Non-pigmented ciliary epithelial cell (primary cell): ENCODE measurements around the gene HFM1.
"Not testable (repeated sequence)": the region's sequence is repeated elsewhere in the genome, so short reads cannot be mapped to it uniquely, and the experiment has no call there.

ENCODE experiments used
- DNase-seq: peaks from one replicate; pipeline ENCODE4 v3.0.0-alpha.2; 2010; ENCODE audit warnings: low read depth

Gene HFM1

DNA sequence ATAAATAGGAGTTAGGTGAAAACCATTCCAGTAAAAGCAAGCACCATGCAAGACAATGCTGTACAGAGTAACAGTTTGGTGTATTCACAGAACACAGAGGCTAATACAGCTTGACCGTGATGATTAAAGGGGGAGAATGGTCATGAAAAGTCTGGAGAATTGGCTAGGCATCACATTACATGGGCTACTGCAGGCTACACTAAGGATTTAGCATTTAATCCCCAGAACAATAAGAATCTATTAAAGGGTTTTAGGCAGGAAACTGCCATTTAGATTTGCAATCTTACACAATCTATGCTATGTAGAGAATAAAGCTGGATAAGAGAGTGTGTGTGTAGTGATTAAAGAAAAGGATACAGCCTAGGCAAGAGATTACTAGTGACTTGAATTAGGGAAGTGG, 30.6 kb downstream of the HFM1 start:
- DNase-seq: no peak

- DNase-seq: not testable (repeated sequence)
Measured at GRCh38 chr1:91372230-91372629, 32.4 kb downstream of the HFM1 start.

GRCh38 chr1:91349524-91349923, 55.1 kb downstream of the HFM1 start:
- no peak for DNase-seq

GRCh38 chr1:91346824-91347223, 57.8 kb downstream of the HFM1 start:
- DNase-seq: no peak

DNA sequence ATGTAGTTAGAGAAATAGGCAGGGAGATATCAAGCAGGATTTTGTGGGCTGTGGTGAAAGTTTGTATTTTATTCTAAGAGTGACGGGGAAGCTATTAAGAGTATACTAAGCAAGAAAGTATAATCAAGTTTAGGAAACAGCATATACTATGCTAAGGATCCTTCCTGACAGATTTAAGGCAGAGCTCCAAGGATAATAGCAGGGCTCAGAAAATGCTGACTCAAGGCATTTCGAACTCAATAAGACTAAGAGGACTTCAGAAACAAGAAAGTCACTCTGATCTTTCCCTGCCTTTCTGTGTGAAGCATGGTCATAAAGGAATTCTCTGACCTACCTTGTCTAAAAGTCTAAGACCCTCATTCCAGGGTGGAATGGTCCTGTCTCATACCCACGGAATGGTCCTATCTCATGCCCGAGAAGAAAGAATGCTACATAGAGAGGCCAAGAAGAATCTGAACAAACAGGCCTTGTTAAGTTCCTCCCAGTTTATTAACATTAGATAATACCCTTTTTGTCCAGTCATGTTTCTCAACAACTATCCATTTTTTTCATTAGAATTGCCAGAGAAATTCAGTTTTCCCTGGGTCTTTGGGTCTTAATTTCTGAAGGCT, 59.1 kb downstream of the HFM1 start:
- DNase-seq: no peak

DNA sequence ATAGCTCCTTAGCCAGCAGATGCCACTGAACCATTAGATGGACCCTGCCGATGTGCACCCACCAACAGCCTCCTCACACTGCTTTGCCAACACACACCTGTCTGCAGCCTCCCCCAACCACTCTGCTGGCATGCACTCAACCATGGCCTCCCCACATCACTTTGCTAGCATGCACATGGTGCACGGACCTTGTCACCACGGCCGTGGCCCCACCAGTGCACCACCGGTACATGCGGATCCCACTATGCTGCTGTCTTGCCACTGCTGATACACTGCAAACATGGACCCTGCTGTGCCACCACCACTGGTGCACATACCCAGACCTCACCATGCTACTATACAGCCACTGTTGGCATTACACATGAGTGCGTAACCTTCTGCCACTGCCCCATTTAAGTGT, 66.1 kb downstream of the HFM1 start:
- no peak for DNase-seq

- no peak for DNase-seq
Measured at GRCh38 chr1:91335603-91336002, 69.0 kb downstream of the HFM1 start.

DNA sequence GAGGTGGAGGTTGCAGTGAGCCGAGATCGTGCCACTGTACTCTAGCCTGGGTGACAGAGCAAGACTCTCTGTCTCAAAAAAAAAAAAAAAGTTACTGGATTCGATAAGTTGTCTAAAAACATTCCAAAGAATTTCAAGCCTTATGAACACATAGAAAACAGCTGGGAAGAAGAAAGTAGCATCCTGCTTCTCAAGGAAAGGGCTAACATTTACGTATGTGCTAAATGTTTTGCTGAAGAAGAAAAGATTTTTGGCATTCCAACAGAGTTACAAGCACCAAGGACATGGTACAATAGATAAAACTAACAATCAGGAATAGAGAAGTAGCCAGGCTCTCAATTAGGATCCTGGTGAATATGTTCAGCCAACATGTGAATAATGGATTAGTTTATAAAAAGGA, 69.8 kb downstream of the HFM1 start:
- DNase-seq: no peak

- DNase-seq: no peak
Measured at GRCh38 chr1:91325456-91325855, 79.2 kb downstream of the HFM1 start.

- no peak for DNase-seq
Measured at GRCh38 chr1:91314643-91315042, 90.0 kb downstream of the HFM1 start.

DNA sequence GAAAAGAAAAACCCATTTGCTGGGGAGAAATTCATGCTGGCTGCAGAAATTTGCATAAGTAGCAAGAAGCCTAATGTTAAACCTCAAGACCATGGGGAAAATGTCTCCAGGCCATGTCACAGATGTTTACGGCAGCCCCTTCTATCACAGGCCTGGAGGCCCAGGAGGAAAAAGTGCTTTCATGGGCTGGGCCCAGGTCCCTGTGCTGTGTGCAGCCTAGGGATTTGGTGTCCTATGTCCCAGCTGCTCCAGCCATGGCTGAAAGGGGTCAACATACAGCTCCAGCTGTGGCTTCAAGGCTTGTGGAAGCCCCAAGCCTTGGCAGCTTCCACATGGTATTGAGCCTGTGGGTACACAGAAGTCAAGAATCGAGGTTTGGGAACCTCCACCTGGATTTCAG, 93.0 kb downstream of the HFM1 start:
- no peak for DNase-seq

DNA sequence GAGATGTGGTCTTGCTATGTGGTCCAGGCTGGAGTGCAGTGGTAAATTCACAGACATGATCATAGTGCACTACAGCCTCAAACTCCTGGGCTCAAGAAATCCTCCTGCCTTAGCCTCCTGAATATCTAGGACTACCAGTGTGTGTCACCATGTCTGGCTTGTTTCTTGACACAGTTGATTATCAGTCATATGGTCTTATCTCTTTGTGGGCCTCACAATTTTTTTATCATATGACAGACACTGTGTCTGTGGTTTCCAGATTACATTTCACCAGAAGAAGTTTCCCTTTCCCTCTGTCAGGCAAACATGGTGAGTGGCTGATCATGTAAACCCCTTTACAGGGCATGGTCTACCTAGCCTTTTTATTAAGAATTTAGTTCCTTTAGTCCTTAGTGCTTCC, 96.1 kb downstream of the HFM1 start:
- DNase-seq: no peak

- no peak for DNase-seq
Measured at GRCh38 chr1:91307784-91308409, 96.7 kb downstream of the HFM1 start.

GRCh38 chr1:91303165-91303564, 101.5 kb downstream of the HFM1 start:
- no peak for DNase-seq

DNA sequence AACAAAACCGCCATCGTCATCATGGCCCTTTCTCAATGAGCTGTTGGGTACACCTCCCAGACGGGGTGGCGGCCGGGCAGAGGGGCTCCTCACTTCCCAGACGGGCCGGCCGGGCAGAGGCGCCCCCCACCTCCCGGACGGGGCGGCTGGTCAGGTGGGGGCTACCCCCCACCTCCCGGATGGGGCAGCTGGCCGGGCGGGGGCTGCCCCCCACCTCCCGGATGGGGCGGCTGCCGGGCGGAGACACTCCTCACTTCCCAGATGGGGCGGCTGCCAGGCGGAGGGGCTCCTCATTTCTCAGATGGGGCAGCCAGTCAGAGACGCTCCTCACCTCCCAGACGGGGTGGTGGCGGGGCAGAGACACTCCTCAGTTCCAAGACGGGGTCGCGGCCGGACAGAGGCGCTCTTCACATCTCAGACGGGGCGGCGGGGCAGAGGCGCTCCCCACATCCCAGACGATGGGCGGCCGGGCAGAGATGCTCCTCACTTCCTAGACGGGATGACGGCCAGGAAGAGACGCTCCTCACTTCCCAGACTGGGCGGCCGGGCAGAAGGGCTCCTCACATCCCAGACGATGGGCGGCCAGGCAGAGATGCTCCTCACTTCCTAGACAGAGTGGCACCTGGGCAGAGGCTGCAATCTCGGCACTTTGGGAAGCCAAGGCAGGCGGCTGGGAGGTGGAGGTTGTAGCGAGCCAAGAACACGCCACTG, 115.6 kb downstream of the HFM1 start:
- DNase-seq: not testable (repeated sequence)

DNA sequence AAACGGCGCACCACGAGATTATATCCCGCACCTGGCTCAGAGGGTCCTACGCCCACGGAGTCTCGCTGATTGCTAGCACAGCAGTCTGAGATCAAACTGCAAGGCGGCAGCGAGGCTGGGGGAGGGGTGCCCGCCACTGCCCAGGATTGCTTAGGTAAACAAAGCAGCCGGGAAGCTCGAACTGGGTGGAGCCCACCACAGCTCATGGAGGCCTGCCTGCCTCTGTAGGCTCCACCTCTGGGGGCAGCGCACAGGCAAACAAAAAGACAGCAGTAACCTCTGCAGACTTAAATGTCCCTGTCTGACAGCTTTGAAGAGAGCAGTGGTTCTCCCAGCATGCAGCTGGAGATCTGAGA, 117.7 kb downstream of the HFM1 start:
- DNase-seq: not testable (repeated sequence)

GRCh38 chr1:91286259-91286961, 118.2 kb downstream of the HFM1 start:
- not testable (repeated sequence) for DNase-seq

DNA sequence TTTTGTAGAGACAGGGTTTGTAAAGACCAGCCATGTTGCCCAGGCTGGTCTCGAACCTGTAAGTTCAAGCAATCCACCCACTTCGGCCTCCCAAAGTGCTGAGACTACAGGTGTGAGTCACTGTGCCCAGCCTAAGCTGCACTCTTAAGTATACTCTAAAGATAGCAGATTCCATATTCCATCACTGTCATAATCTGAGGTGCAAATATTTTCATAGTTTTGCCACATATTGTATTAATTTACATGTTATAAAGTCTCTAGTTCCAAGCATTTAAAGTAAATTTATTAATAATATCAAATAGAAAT, 121.3 kb downstream of the HFM1 start:
- DNase-seq: no peak

- DNase-seq: peak; percentile 52
Measured at GRCh38 chr1:91282695-91283420, 121.8 kb downstream of the HFM1 start.

- no peak for DNase-seq
Measured at GRCh38 chr1:91281782-91282181, 122.9 kb downstream of the HFM1 start.

DNA sequence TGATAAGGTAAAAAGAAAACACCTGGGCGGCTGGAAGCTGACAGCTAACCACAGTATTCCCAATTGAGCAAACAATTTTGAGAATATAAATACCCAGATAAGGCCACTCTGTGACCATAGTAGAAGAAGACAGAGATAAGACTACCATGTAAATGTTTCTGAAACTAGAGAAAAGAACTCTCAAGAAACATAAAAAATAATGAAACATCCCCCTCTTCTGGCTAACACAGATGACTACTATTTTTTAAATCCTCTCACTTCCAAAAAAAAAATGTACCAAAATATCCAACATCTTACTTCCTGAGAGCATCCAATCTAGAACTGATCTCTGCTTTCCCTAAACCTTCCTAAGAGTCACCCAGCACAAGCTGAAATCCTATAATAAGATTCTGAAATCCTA, 125.9 kb downstream of the HFM1 start:
- DNase-seq: no peak

- DNase-seq: no peak
Measured at GRCh38 chr1:91273875-91274274, 130.8 kb downstream of the HFM1 start.

DNA sequence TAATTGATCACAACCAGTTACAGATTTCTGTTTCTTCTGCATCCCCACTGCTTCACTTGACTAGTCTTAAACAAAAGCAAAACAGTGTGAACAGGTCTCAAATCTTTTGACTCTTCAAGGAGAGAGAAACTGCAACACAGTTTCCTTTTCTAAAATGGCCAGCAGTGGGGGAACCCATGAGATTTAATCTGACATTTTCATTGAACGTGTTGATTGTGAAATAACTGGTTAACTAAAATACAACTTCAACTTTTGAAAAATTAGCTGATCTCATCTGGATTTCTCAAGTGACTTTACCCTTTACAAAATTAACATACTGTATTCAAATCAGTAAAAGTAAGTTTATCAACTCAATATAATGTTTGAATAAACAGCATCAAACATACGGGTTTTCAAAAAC, 143.0 kb downstream of the HFM1 start:
- DNase-seq: no peak
